Measurements from ENCODE around the gene MRAS. TPM values are rescaled to one million over a fixed set of nuclear protein-coding genes. Genes with fewer than 3 reads are reported as not detected.
A peak's percentile ranks its signal among the peaks of the same experiment; 100 is the strongest.

The MRAS gene
- polyA plus RNA-seq, 3 donors = 6.2 to 13.2 (median 8.3) TPM

DNA sequence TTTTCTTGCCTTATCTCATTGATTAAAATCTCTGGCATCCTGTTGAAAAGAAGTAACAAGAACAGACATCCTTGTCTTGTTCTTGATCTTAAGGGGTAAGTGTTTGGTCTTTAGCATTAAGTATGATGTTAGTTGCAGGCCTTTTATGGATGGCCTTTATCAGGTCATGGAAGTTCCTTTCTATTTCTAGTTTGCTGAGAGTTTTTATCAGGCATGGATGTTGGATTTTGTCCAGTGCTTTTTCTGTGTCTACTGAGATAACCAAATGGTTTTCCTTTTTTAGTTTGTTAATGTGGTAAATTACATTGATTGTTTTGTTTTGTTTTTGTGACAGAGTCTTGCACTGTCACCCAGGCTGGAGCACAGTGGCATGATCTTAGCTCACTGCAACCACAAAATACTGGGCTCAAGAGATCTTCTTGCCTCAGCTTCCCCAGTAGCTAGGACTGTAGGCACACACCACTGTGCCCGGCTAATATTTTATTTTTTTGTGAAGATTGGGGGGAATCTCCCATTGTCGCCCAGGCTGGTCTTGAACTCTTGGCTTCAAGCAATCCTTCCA, 26.3 kb downstream of the MRAS start:
- Mint-ChIP-seq H3K9me3 (peaks cover 0 to 7% (median 4%) of the 10 kb centered on the region in 7 donors), H3K27me3 (ENCODE audit: low read depth in 3 of 3) (peaks cover 0 to 5% (median 4%) of the 10 kb centered on the region in 3 donors), H3K4me3 (no peak overlapping the region), H3K4me1 (peaks cover 23% of the 10 kb centered on the region), H3K27ac (no peak overlapping the region), H3K36me3 (peaks cover 6 to 14% of the 10 kb centered on the region in 2 donors)
- Histone ChIP-seq H3K27me3 (ENCODE audit: control insufficient read depth in 2 of 2, insufficient read depth in 2 of 2, low read length in 2 of 2) (no peaks in the 10 kb centered on the region), H3K9ac (ENCODE audit: insufficient read depth, low read length, poor library complexity, severe bottlenecking) (no peak overlapping the region), H3K4me2 (replicated peaks; ENCODE audit: extremely low read depth, low read length, poor library complexity, severe bottlenecking) (no peak overlapping the region), H3K36me3 (replicated peaks in 1 of 2; ENCODE audit: control insufficient read depth in 1 of 2, insufficient read depth in 2 of 2, low read length in 2 of 2) (no peaks in the 10 kb centered on the region), H3K9me3 (replicated peaks in 1 of 2; ENCODE audit: control insufficient read depth in 1 of 2, insufficient read depth in 1 of 2, low read length in 2 of 2) (no peaks in the 10 kb centered on the region), H3K4me3 (replicated peaks in 1 of 3; ENCODE audit: low read depth in 2 of 3, low read length in 3 of 3) (no peak overlapping the region), H3K27ac (ENCODE audit: low read depth in 1 of 2, low read length in 2 of 2) (no peak overlapping the region), H2AFZ (ENCODE audit: insufficient read depth, low read depth, low read length, poor library complexity, severe bottlenecking) (no peak overlapping the region), H4K20me1 (ENCODE audit: insufficient read depth, low read length) (no peaks in the 10 kb centered on the region), H3K79me2 (ENCODE audit: insufficient read depth, low read length) (no peaks in the 10 kb centered on the region), H3K4me1 (ENCODE audit: control insufficient read depth in 1 of 2, insufficient read depth in 2 of 2, low read length in 2 of 2) (peaks cover 19 to 22% of the 10 kb centered on the region in 2 donors)
- intact Hi-C loops (cut with micrococcal nuclease) = no loop called here
- DNase-seq = no peak
- TF ChIP-seq CTCF (IDR thresholded peaks at IDR 0.05) = no peak
- no CpG with 5 or more reads among the region's 2 CpGs for WGBS (ENCODE audit: insufficient coverage)

- no peaks in the 10 kb centered on the region for H4K20me1 ChIP-seq (ENCODE audit: insufficient read depth, low read length)
- H2AFZ ChIP-seq (ENCODE audit: insufficient read depth, low read depth, low read length, poor library complexity, severe bottlenecking) = no peak overlapping the region
- H3K36me3 Mint-ChIP-seq = peaks cover 6 to 14% of the 10 kb centered on the region in 2 donors
- no peaks in the 10 kb centered on the region for H3K9me3 ChIP-seq (replicated peaks in 1 of 2; ENCODE audit: control insufficient read depth in 1 of 2, insufficient read depth in 1 of 2, low read length in 2 of 2)
- H3K9ac ChIP-seq (ENCODE audit: insufficient read depth, low read length, poor library complexity, severe bottlenecking) = no peak overlapping the region
- no peak for DNase-seq
- no peaks in the 10 kb centered on the region for H3K79me2 ChIP-seq (ENCODE audit: insufficient read depth, low read length)
- H3K27me3 ChIP-seq (ENCODE audit: control insufficient read depth in 2 of 2, insufficient read depth in 2 of 2, low read length in 2 of 2) = no peaks in the 10 kb centered on the region
- no peak overlapping the region for H3K27ac ChIP-seq (ENCODE audit: low read depth in 1 of 2, low read length in 2 of 2)
- peaks cover 16% of the 10 kb centered on the region for H3K4me1 Mint-ChIP-seq
- H3K4me2 ChIP-seq (replicated peaks; ENCODE audit: extremely low read depth, low read length, poor library complexity, severe bottlenecking) = no peak overlapping the region
- no peak overlapping the region for H3K4me3 Mint-ChIP-seq
- H3K4me1 ChIP-seq (ENCODE audit: control insufficient read depth in 1 of 2, insufficient read depth in 2 of 2, low read length in 2 of 2) = peaks cover 13 to 17% of the 10 kb centered on the region in 2 donors
- TF ChIP-seq CTCF (IDR thresholded peaks at IDR 0.05) = no peak
- peak overlapping the region in 1 of 7 donors; percentile 47 for H3K27ac Mint-ChIP-seq
- intact Hi-C loops (cut with micrococcal nuclease) = no loop called here
- H3K36me3 ChIP-seq (replicated peaks in 1 of 2; ENCODE audit: control insufficient read depth in 1 of 2, insufficient read depth in 2 of 2, low read length in 2 of 2) = no peaks in the 10 kb centered on the region
- WGBS (ENCODE audit: insufficient coverage) = no CpG with 5 or more reads among the region's 4 CpGs
- no peak overlapping the region for H3K4me3 ChIP-seq (replicated peaks in 1 of 3; ENCODE audit: low read depth in 2 of 3, low read length in 3 of 3)
- H3K9me3 Mint-ChIP-seq = peaks cover 0 to 7% (median 4%) of the 10 kb centered on the region in 7 donors
- peaks cover 0 to 4% (median 1%) of the 10 kb centered on the region in 3 donors for H3K27me3 Mint-ChIP-seq (ENCODE audit: low read depth in 3 of 3)
These were observed 27.1 kb downstream of the MRAS start for GRCh38 chr3:138375447-138375846.

All from CD14-positive monocyte (primary cell).